Adrenal gland (tissue), 5 donors: ENCODE measurements around the gene OR4L1.

Experiments
- CTCF ChIP-seq, 6 experiments: fragments of 450-650 bp in 4 of 6; fragments of 200-600 bp in 2 of 6; sonication (generic) in 1 of 6; IDR thresholded peaks; 1 replicate in 5 of 6; 2 replicates in 1 of 6; pipeline versions ENCODE4 v1.5.1 to v1.8.0; 2016 to 2021; ENCODE audit warnings: antibody characterized with exemption in 6 of 6, mild to moderate bottlenecking in 2 of 6, moderate library complexity in 1 of 6
- POLR2A ChIP-seq, 2 donors: fragments of 450-650 bp; IDR thresholded peaks; one replicate each; pipeline ENCODE4 v1.6.1; 2017; ENCODE audit warnings: antibody characterized with exemption in 2 of 2, mild to moderate bottlenecking in 2 of 2, moderate library complexity in 1 of 2
- donor health status: DM: no; HTN: no; CAD: no.

DNA sequence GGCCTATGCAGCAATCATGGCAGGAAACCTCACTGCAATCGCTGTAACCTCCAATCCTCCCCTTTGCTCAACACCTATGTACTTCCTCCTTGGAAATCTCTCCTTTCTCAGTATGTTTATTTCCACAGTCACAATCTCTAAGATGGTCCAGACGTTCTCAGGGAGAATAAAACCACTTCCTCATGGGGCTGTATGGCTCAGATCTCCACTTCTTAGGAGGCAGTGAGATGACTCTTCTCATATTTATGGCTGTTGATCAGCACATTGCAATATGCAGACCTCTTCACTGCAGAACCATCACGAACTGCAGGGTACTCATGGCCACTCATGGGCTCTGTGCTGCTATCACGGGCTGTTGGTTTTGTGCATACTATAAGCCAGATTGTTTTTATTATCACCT lies 33.6 kb downstream of the OR4L1 start:
- TF ChIP-seq CTCF (IDR thresholded peaks at IDR 0.05): no peak
- no peak for TF ChIP-seq POLR2A (IDR thresholded peaks at IDR 0.05)
